CD4-positive, alpha-beta T cell treated with Interleukin-21 for 1 hour (primary cell): ENCODE data around the gene SASH3.

Experiments
- DNase-seq: peaks from one replicate; pipeline ENCODE4 v3.0.0-alpha.2; 2020

Gene SASH3

GRCh38 chrX:129785160-129785947 is 5.6 kb downstream of the SASH3 start:
- no peak for DNase-seq

GRCh38 chrX:129786210-129786651 is 6.5 kb downstream of the SASH3 start:
- no peak for DNase-seq

GRCh38 chrX:129787336-129788055 is 7.7 kb downstream of the SASH3 start:
- DNase-seq, result no peak

- no peak for DNase-seq
Measured at GRCh38 chrX:129788527-129788926, 8.8 kb downstream of the SASH3 start.

- DNase-seq, result no peak
Measured at GRCh38 chrX:129790146-129790545, 10.4 kb downstream of the SASH3 start.

GRCh38 chrX:129790808-129791207 is 11.1 kb downstream of the SASH3 start:
- DNase-seq, result no peak

GRCh38 chrX:129791336-129791735 is 11.6 kb downstream of the SASH3 start:
- DNase-seq, result no peak

GRCh38 chrX:129791961-129792570 is 12.3 kb downstream of the SASH3 start:
- no peak for DNase-seq

- DNase-seq, result no peak
Measured at GRCh38 chrX:129792586-129793291, 13.0 kb downstream of the SASH3 start.

- no peak for DNase-seq
Measured at GRCh38 chrX:129793604-129794191, 13.9 kb downstream of the SASH3 start.

GRCh38 chrX:129795584-129795983 is 15.8 kb downstream of the SASH3 start:
- DNase-seq, result no peak

- no peak for DNase-seq
Measured at GRCh38 chrX:129797251-129797906, 17.6 kb downstream of the SASH3 start.

- no peak for DNase-seq
Measured at GRCh38 chrX:129798456-129798855, 18.7 kb downstream of the SASH3 start.

- no peak for DNase-seq
Measured at GRCh38 chrX:129798888-129799287, 19.1 kb downstream of the SASH3 start.

GRCh38 chrX:129800186-129800585 is 20.4 kb downstream of the SASH3 start:
- no peak for DNase-seq

- DNase-seq, result no peak
Measured at GRCh38 chrX:129802863-129803262, 23.1 kb downstream of the SASH3 start.

GRCh38 chrX:129804806-129805205 is 25.1 kb downstream of the SASH3 start:
- no peak for DNase-seq

- DNase-seq, result no peak
Measured at GRCh38 chrX:129808158-129808828, 28.5 kb downstream of the SASH3 start.

- DNase-seq, result no peak
Measured at GRCh38 chrX:129808829-129809796, 29.4 kb downstream of the SASH3 start.

- DNase-seq, result no peak
Measured at GRCh38 chrX:129813662-129814368, 34.1 kb downstream of the SASH3 start.
